ENCODE measurements around the gene SPOPL. TPM values are rescaled to one million over a fixed set of nuclear protein-coding genes. Genes with fewer than 3 reads are reported as not detected.

SPOPL gene
- total and polyA plus RNA-seq, 9 of the 15 experiments (the other 6 are each of a cell fraction or from before 2014, with no cell fraction given), result 0.53 to 6.1 (median 4.1) TPM

GRCh38 chr2:138476186-138476585 is 25.4 kb upstream of the SPOPL start (continued):
- TF ChIP-seq TSHZ1 (CRISPR knock-in tag; IDR thresholded peaks at IDR 0.05) (no peak), MECOM (CRISPR knock-in tag; IDR thresholded peaks at IDR 0.05) (no peak), TRIM24 (IDR thresholded peaks at IDR 0.05) (no peak), ZNF318 (IDR thresholded peaks at IDR 0.05; ENCODE audit: borderline replicate concordance in 1 of 2, low read depth in 1 of 2) (no peak), CHD1 (IDR thresholded peaks at IDR 0.05; ENCODE audit: low read length) (no peak)
